ENCODE results near the gene ARNT2.

Gene ARNT2

GRCh38 chr15:80442728-80443403 is 38.7 kb downstream of the ARNT2 start:
- no peak for DNase-seq (ENCODE audit: low spot score)

GRCh38 chr15:80444680-80445251 is 40.6 kb downstream of the ARNT2 start:
- no peak for DNase-seq (ENCODE audit: low spot score)

- no peak for DNase-seq (ENCODE audit: low spot score)
Measured at GRCh38 chr15:80445300-80446041, 41.3 kb downstream of the ARNT2 start.

- no peak for DNase-seq (ENCODE audit: low spot score)
Measured at GRCh38 chr15:80447077-80447476, 42.9 kb downstream of the ARNT2 start.

- no peak for DNase-seq (ENCODE audit: low spot score)
Measured at GRCh38 chr15:80449825-80450224, 45.6 kb downstream of the ARNT2 start.

- DNase-seq (ENCODE audit: low spot score): no peak
Measured at GRCh38 chr15:80450811-80451321, 46.7 kb downstream of the ARNT2 start.

GRCh38 chr15:80452166-80452565 is 48.0 kb downstream of the ARNT2 start:
- no peak for DNase-seq (ENCODE audit: low spot score)

GRCh38 chr15:80455051-80455648 is 51.0 kb downstream of the ARNT2 start:
- DNase-seq (ENCODE audit: low spot score): no peak

- peak; percentile 78 for DNase-seq (ENCODE audit: low spot score)
Measured at GRCh38 chr15:80455668-80456442, 51.7 kb downstream of the ARNT2 start.

- no peak for DNase-seq (ENCODE audit: low spot score)
Measured at GRCh38 chr15:80456517-80457492, 52.6 kb downstream of the ARNT2 start.

- no peak for DNase-seq (ENCODE audit: low spot score)
Measured at GRCh38 chr15:80457896-80458295, 53.7 kb downstream of the ARNT2 start.

- no peak for DNase-seq (ENCODE audit: low spot score)
Measured at GRCh38 chr15:80458580-80458979, 54.4 kb downstream of the ARNT2 start.

- DNase-seq (ENCODE audit: low spot score): no peak
Measured at GRCh38 chr15:80459380-80459779, 55.2 kb downstream of the ARNT2 start.

- DNase-seq (ENCODE audit: low spot score): no peak
Measured at GRCh38 chr15:80459818-80460217, 55.6 kb downstream of the ARNT2 start.

- no peak for DNase-seq (ENCODE audit: low spot score)
Measured at GRCh38 chr15:80461356-80462095, 57.3 kb downstream of the ARNT2 start.

- no peak for DNase-seq (ENCODE audit: low spot score)
Measured at GRCh38 chr15:80462111-80462510, 57.9 kb downstream of the ARNT2 start.

GRCh38 chr15:80462836-80463512 is 58.8 kb downstream of the ARNT2 start:
- no peak for DNase-seq (ENCODE audit: low spot score)

- peak; percentile 26 for DNase-seq (ENCODE audit: low spot score)
Measured at GRCh38 chr15:80464951-80465625, 60.9 kb downstream of the ARNT2 start.

GRCh38 chr15:80465626-80466005 is 61.4 kb downstream of the ARNT2 start:
- no peak for DNase-seq (ENCODE audit: low spot score)
